Transverse colon (tissue), 3 donors: ENCODE results near the gene DVL1.

Experiments
- POLR2A ChIP-seq: fragments of 450-650 bp; IDR thresholded peaks from one replicate; pipeline ENCODE4 v1.6.1; 2016; ENCODE audit warnings: antibody characterized with exemption, mild to moderate bottlenecking, moderate library complexity
- TF ChIP-seq, protein P1 (sequence below), 5 experiments: fragments of 200-600 bp in 3 of 5; fragments of 450-650 bp in 2 of 5; sonication (generic) in 3 of 5; IDR thresholded peaks; 1 replicate in 2 of 5; 2 replicates in 3 of 5; pipeline ENCODE4 v1.5.1; 2016 to 2017; ENCODE audit warnings: antibody characterized with exemption in 5 of 5, inconsistent platforms in 3 of 5, mild to moderate bottlenecking in 2 of 5, moderate library complexity in 1 of 5

GRCh38 chr1:1310476-1311053 lies 38.7 kb downstream of the DVL1 start:
- TF ChIP-seq, protein P1, sequence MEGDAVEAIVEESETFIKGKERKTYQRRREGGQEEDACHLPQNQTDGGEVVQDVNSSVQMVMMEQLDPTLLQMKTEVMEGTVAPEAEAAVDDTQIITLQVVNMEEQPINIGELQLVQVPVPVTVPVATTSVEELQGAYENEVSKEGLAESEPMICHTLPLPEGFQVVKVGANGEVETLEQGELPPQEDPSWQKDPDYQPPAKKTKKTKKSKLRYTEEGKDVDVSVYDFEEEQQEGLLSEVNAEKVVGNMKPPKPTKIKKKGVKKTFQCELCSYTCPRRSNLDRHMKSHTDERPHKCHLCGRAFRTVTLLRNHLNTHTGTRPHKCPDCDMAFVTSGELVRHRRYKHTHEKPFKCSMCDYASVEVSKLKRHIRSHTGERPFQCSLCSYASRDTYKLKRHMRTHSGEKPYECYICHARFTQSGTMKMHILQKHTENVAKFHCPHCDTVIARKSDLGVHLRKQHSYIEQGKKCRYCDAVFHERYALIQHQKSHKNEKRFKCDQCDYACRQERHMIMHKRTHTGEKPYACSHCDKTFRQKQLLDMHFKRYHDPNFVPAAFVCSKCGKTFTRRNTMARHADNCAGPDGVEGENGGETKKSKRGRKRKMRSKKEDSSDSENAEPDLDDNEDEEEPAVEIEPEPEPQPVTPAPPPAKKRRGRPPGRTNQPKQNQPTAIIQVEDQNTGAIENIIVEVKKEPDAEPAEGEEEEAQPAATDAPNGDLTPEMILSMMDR (IDR thresholded peaks at IDR 0.05), result no peak
- TF ChIP-seq POLR2A, result no peak
